Fibroblast of skin of right biceps (primary cell): ENCODE data around the gene EXOC3L1.

ENCODE experiments used
- DNase-seq: peaks from one replicate; pipeline ENCODE4 v3.0.0-alpha.2; 2013

The EXOC3L1 gene

GRCh38 chr16:67198238-67198734 is 8.3 kb upstream of the EXOC3L1 start:
- DNase-seq: peak; percentile 39

- no peak for DNase-seq
Observed at GRCh38 chr16:67197704-67198103, 7.8 kb upstream of the EXOC3L1 start.

GRCh38 chr16:67196881-67197280 is 6.9 kb upstream of the EXOC3L1 start:
- no peak for DNase-seq

GRCh38 chr16:67195676-67196075 is 5.7 kb upstream of the EXOC3L1 start:
- DNase-seq: no peak

GRCh38 chr16:67194260-67194659 is 4.3 kb upstream of the EXOC3L1 start:
- no peak for DNase-seq

- no peak for DNase-seq
Observed at GRCh38 chr16:67193536-67193935, 3.6 kb upstream of the EXOC3L1 start.

- no peak for DNase-seq
Observed at GRCh38 chr16:67192781-67193361, 2.9 kb upstream of the EXOC3L1 start.

GRCh38 chr16:67191995-67192681 is 2.2 kb upstream of the EXOC3L1 start, which contains the start of gene E2F4:
Gene E2F4, plus strand, starts transcription at chr16:67192155. Its CDS starts 73 bp downstream, at chr16:67192228.
- peak; percentile 91 for DNase-seq

- DNase-seq: no peak
Observed at GRCh38 chr16:67191411-67191994, 1.6 kb upstream of the EXOC3L1 start.

GRCh38 chr16:67190448-67191399 is 788 bp upstream of the EXOC3L1 start:
- no peak for DNase-seq

GRCh38 chr16:67188798-67189197 is 1.1 kb downstream of the EXOC3L1 start:
- DNase-seq: no peak

- DNase-seq: no peak
Observed at GRCh38 chr16:67188323-67188722, 1.6 kb downstream of the EXOC3L1 start.

- DNase-seq: no peak
Observed at GRCh38 chr16:67187175-67187890, 2.6 kb downstream of the EXOC3L1 start.

GRCh38 chr16:67186550-67186950 is 3.4 kb downstream of the EXOC3L1 start:
- DNase-seq: no peak

- DNase-seq: no peak
Observed at GRCh38 chr16:67185651-67186134, 4.2 kb downstream of the EXOC3L1 start.

GRCh38 chr16:67184995-67185650 is 4.8 kb downstream of the EXOC3L1 start:
- DNase-seq: peak; percentile 83

- no peak for DNase-seq
Observed at GRCh38 chr16:67184453-67184994, 5.4 kb downstream of the EXOC3L1 start.

- DNase-seq: peak; percentile 98
Observed at GRCh38 chr16:67183627-67184452, 6.1 kb downstream of the EXOC3L1 start, which contains the start of gene MATCAP1. Gene MATCAP1, minus strand, starts transcription at chr16:67183963. Its CDS starts 3,353 bp downstream, at chr16:67180610.

- DNase-seq: no peak
Observed at GRCh38 chr16:67183284-67183626, 6.7 kb downstream of the EXOC3L1 start.

GRCh38 chr16:67182288-67182687 is 7.6 kb downstream of the EXOC3L1 start:
- no peak for DNase-seq
